ENCODE results near the gene BACH1. TPM values are rescaled to one million over a fixed set of nuclear protein-coding genes. Genes with fewer than 3 reads are reported as not detected.

The BACH1 gene
- total and polyA plus RNA-seq, 2 donors (not counting 3 experiments of a cell fraction or from before 2014, with no cell fraction given): 7.2 to 28.8 TPM

DNA sequence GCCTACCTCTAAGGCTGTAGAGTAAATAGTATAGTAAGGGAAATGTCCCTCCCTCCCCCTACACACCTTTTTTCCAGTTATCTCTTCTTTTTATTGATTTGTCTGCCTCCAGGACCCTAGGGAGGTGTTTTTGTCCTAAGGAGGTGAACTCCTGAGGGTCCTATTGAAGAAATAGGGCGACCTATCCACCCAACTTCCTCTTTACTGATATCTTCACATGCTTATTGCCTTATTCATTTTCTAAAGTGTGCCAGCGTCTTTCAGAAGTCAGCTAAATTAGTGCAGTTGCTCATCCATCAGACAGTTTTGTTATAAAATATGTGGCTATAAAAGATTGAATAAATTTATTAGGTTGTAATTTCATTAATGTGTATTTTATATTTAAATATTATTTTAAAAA lies 5.9 kb downstream of the BACH1 start:
- Histone ChIP-seq H3K9me1 (replicated peaks; ENCODE audit: control insufficient read depth, extremely low read depth, insufficient read depth, low read length) (no peaks in the 10 kb centered on the region), H3K9me3 (replicated peaks; ENCODE audit: control insufficient read depth, insufficient read depth, low read length) (no peaks in the 10 kb centered on the region), H3K4me2 (ENCODE audit: insufficient read depth, low read length) (no peak overlapping the region), H3K4me1 (ENCODE audit: control insufficient read depth, extremely low read depth, insufficient read depth, low read length) (peaks cover 22% of the 10 kb centered on the region), H3K36me3 (ENCODE audit: control insufficient read depth in 2 of 2, extremely low read depth in 1 of 2, insufficient read depth in 2 of 2, low read length in 2 of 2) (peaks cover 0 to 2% of the 10 kb centered on the region in 2 experiments), H2AFZ (ENCODE audit: low read depth, low read length) (no peak overlapping the region), H3K27me3 (ENCODE audit: control insufficient read depth in 2 of 2, insufficient read depth in 2 of 2, low read length in 2 of 2) (no peaks in the 10 kb centered on the region), H3K9ac (replicated peaks; ENCODE audit: extremely low read depth, insufficient read depth, low read length) (no peak overlapping the region), H4K20me1 (replicated peaks; ENCODE audit: control insufficient read depth, extremely low read depth, insufficient read depth, low read length) (peaks cover 15% of the 10 kb centered on the region), H3K27ac (ENCODE audit: insufficient read depth, low read depth, low read length) (no peak overlapping the region), H3K4me3 (replicated peaks in 1 of 3; ENCODE audit: insufficient read depth in 1 of 3, low read depth in 1 of 3, low read length in 3 of 3) (no peak overlapping the region), H3K79me2 (ENCODE audit: control insufficient read depth, insufficient read depth, low read length) (peaks cover 97% of the 10 kb centered on the region)
- intact Hi-C loops (cut with micrococcal nuclease) (no loop called here), dilution Hi-C loops (cut with MboI; ENCODE audit: extremely low pct_ligation_motif_present, low sequenced_read_pairs) (no loop called here)
- FAIRE-seq (no peak), DNase-seq (ENCODE audit: low read depth, low spot score) (no peak)
- no TSS peak for BruUV-seq (replicated peaks)
- CTCF ChIA-PET: interaction anchor here (1.0 to 2.5 kb wide), 3 partner anchors 9 to 141 kb away, joined by 3 to 12 read pairs (median 4); no protein-coding TSS in a partner anchor
- POLR2A ChIA-PET: no interaction called here
- TF ChIP-seq POLR2A (IDR thresholded peaks at IDR 0.05; ENCODE audit: low read depth, low read length) (no peak), MYC (IDR thresholded peaks at IDR 0.05; ENCODE audit: low read depth, low read length) (no peak), GATA2 (IDR thresholded peaks at IDR 0.05; ENCODE audit: insufficient read depth, insufficient read length, low read depth, low read length) (no peak), FOS (IDR thresholded peaks at IDR 0.05; ENCODE audit: borderline replicate concordance, insufficient read depth, low read length) (no peak), JUN (IDR thresholded peaks at IDR 0.05; ENCODE audit: borderline replicate concordance, insufficient read depth, insufficient read length, low read depth) (no peak), EZH2 (IDR thresholded peaks at IDR 0.05; ENCODE audit: borderline replicate concordance, low read depth, low read length, severe bottlenecking) (no peak), POLR2AphosphoS5 (IDR thresholded peaks at IDR 0.05; ENCODE audit: insufficient read depth, low read depth, low read length) (no peak)
- TF ChIP-seq, protein P1, sequence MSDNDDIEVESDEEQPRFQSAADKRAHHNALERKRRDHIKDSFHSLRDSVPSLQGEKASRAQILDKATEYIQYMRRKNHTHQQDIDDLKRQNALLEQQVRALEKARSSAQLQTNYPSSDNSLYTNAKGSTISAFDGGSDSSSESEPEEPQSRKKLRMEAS (IDR thresholded peaks at IDR 0.05; ENCODE audit: insufficient read depth, insufficient read length): no peak
- TF ChIP-seq, protein P2, sequence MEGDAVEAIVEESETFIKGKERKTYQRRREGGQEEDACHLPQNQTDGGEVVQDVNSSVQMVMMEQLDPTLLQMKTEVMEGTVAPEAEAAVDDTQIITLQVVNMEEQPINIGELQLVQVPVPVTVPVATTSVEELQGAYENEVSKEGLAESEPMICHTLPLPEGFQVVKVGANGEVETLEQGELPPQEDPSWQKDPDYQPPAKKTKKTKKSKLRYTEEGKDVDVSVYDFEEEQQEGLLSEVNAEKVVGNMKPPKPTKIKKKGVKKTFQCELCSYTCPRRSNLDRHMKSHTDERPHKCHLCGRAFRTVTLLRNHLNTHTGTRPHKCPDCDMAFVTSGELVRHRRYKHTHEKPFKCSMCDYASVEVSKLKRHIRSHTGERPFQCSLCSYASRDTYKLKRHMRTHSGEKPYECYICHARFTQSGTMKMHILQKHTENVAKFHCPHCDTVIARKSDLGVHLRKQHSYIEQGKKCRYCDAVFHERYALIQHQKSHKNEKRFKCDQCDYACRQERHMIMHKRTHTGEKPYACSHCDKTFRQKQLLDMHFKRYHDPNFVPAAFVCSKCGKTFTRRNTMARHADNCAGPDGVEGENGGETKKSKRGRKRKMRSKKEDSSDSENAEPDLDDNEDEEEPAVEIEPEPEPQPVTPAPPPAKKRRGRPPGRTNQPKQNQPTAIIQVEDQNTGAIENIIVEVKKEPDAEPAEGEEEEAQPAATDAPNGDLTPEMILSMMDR (IDR thresholded peaks at IDR 0.05; ENCODE audit: extremely low read depth in 1 of 2, insufficient read depth in 1 of 2, low read depth in 1 of 2, low read length in 2 of 2): no peak

Data from endothelial cell of umbilical vein (primary cell).